Glomerular endothelial cell (primary cell): ENCODE results near the gene GRIK2. TPM values are rescaled to one million over a fixed set of nuclear protein-coding genes. Genes with fewer than 3 reads are reported as not detected.
"Not testable (repeated sequence)": the region's sequence is repeated elsewhere in the genome, so short reads cannot be mapped to it uniquely, and the experiment has no call there.

Source experiments
- DNase-seq: peaks from one replicate; pipeline ENCODE4 v3.0.0-alpha.2; 2011; ENCODE audit warnings: low read depth, low spot score; ENCODE audit errors: extremely low read depth
- total RNA-seq: library from RNA; depleted of rRNA; stranded (reverse); fragments of >200 nt; gene quantifications from 2 replicates; pipeline ENCODE4 v1.2.3, GENCODE V29; 2015

GRIK2 gene
- total RNA-seq, 1 donor from 2014 or later, result 5.7 TPM

DNA sequence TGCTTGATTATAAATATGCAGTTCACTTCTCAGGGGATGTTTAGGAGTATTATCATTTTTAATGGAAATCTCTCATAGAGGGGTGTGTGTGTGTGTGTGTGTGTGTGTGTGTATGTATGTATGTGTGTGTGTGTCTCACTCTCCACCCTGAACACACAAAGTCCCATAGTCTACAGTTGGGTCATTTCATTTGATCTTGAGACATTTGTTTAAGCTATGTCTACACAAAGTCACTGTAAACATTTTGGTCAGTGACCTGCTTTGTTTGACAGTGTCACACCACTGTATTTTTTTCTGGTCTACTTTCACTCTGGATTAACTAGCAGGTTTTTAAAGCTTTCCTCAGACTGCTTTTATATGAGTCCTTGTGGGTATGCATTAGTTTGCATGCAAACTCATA lies 215.2 kb downstream of the GRIK2 start:
- no peak for DNase-seq

DNA sequence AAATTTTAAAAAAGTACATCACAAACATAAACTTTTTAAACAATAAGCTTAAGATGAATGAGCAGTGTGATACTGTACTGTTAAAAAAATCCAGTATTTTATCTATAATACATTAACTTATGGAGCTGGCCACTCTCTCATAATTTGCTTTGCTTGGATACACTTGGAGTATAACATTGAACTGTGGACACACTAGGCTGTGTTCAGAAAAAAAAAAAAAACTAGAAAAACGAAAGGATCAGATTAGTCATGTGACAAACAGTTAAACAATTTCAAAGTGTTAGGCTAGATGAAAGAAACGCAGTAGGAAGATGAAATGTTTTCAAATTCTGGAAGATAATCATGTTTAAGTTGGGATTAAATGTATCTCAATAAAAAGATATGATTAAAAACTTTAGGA lies 220.0 kb downstream of the GRIK2 start:
- no peak for DNase-seq

DNA sequence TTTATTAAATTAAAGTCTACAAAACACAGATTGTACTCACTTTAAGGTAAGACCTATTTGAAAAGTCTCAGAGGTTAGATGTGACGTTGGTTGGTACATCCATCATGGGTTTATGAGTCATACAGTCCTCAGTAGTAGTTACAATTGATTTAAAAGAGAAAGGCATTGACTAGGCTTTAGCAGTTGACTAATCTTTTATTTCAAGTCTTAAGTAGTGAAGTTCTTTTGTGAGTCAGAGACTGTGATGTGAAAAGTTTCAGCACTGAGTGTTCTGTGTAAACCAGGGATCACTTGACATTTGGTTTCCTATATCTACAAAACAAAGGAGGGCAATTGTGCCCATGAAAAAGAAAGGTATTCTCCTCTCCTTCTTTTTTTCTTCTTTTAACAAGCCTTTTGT lies 221.3 kb downstream of the GRIK2 start:
- no peak for DNase-seq

DNA sequence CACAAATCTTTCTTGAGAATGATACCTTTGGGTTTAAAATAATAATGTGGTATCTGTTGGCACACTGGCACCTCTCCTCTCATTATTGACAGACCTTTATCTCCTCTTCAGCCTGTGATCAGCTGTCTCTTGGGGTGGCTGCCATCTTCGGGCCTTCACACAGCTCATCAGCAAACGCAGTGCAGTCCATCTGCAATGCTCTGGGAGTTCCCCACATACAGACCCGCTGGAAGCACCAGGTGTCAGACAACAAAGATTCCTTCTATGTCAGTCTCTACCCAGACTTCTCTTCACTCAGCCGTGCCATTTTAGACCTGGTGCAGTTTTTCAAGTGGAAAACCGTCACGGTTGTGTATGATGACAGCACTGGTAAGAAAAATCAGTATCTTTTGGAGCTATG lies 232.8 kb downstream of the GRIK2 start:
- no peak for DNase-seq

DNA sequence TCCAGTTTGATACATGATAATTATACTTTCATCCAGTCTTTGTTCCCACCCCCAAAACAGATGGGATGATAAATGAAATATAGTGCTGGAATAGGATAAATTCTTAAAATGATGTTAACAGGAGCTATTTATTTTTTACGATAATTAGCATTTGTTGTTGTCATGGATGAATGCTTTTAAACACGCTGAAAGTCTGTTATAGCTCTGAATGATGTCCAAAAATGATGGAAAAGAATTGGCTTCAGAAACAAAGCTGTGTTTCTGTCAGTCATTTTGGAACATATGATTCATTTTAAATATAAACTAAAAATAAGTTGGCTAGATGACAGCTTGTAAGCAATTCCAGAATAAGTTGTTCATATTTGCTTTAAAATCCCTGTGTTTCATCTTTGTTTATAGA lies 237.4 kb downstream of the GRIK2 start:
- no peak for DNase-seq

DNA sequence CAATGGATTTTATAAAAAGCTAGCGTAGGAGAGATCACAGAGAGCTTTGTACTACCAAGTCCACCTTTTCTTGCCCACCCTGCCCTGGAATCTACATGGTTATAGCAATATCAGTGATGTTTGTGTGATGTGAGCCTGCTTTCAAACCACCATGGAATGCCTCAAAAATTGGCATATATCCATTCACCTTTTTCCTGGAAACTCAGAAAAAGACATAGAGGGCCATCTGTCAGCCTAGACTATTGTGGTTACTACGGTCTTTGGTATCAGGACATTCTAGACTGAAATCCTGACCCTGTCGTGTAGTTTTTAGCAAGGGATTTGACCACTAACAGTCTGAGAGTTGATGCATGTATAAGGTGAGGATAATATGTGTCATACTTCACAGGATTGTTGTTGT lies 239.6 kb downstream of the GRIK2 start:
- DNase-seq, result no peak

DNA sequence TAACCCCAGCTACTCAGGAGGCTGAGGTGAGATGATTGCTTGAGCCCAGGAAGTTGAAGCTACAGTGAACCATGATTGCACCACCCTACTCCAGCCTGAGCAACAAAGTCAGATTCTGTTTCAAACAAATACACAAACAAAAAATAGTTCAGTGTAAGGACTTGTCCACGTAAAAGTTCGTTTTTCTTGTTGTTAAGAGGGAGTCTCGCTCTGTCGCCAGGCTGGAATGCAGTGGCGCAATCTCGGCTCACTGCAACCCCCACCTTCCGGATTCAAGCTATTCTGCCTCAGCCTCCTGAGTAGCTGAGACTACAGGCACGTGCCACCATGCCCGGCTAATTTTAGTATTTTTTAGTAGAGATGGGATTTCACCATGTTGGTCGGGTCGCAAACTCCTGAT lies 245.4 kb downstream of the GRIK2 start:
- DNase-seq, result not testable (repeated sequence)

DNA sequence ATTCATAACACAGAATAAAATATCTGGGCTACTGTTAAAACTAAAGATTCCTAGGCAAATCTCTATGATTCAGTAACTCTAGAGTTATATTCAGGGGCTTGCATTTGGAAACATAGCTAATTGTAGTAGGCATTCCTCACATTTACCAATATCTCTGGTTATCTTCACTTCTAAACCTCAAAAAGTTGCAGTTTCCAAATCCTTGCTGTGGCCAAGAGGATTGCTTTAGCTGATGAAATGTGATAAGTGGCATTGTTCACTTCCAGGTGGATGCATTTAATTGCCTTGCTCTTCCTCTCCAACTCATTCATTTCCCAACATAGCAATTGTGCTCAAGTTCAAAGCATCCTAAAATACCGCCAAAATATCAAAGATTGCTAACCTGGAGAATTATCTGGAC lies 246.6 kb downstream of the GRIK2 start:
- DNase-seq, result no peak

DNA sequence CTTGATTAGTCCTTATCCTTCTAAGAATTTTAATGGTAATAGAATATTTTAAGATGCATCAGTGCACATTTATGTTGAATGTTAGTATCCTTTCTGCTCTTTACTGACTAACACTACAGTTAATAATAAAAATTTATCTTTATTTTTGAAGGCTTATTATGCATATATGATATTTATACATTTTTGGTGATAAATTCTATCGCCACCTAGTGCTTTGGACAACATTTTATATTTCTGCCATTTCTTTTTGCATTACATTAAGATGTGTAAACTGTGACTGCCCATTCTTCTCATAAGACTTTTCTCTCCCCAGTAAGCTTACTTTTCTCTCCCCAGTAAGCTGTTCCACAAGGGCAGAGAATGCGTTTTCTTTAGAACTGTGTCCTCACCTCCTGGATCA lies 252.3 kb downstream of the GRIK2 start:
- DNase-seq, result no peak

DNA sequence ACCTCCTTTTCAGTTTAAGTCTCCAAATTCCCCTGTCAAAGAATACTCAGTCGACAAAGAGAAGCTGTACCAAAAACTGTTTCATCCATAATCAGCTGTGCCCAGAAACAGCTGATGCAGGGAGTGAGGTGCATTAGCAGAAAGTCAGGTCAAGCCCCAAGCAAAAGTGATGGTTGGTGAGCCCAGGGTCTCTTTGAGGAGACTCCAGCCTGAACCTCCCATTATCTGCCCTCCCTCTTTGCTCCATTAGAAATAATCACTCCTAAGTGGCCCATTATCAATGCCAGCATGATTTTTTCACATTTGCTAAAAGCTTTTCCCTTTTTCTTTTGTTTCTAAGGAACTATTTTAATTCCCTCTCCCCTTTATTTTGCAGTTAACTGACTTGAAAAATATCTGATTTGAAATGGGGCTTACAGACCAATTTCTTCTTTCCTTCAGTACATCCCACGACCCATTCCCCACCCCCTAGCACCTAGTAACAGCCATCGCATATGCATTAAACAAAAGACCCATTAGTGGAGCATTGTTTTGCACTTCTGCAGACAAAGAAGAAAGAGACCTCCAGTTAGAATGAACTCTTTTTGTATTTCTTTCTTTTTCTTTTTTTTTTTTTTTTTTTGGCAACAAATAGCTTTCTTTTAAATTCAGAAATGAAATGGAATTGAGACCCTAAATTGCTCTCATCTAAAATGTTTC lies 257.0 kb downstream of the GRIK2 start:
- DNase-seq, result no peak

DNA sequence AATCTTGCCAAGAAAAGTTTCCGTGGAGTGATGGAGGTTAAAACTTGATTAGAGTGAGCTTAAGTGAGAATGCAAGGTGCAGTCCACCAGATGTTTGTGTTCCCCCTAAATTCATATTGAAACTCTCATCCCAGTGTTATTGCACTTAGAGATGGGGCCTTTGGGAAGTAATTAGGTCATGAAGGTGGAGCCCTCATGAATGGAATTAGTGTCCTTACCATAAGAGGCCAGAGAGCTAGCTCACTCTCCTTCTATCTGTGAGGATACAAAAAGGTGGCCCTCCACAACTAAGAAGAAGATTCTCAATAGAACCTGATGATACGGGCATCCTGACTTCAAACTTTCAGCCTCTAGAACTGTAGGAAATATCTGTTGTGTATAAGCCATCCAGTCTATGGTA lies 258.6 kb downstream of the GRIK2 start:
- DNase-seq, result no peak

DNA sequence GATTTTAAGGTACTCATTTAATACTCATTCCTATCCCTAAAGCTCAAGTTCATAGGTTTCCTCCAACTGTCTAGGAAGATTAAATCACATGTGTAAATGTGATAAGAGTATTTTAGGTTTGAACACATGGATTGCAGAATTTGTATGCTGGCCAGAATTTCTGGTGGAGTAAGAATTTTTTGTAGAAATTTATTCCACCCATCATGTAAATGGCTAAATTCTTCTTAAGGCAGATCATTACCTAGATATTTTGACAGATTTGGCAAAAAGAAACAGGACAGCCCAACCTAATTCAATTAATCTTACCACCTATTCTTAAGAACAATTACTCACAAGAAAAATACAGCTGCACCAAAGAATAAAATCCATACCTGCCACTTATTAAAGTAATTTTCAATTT lies 261.6 kb downstream of the GRIK2 start:
- DNase-seq, result no peak

DNA sequence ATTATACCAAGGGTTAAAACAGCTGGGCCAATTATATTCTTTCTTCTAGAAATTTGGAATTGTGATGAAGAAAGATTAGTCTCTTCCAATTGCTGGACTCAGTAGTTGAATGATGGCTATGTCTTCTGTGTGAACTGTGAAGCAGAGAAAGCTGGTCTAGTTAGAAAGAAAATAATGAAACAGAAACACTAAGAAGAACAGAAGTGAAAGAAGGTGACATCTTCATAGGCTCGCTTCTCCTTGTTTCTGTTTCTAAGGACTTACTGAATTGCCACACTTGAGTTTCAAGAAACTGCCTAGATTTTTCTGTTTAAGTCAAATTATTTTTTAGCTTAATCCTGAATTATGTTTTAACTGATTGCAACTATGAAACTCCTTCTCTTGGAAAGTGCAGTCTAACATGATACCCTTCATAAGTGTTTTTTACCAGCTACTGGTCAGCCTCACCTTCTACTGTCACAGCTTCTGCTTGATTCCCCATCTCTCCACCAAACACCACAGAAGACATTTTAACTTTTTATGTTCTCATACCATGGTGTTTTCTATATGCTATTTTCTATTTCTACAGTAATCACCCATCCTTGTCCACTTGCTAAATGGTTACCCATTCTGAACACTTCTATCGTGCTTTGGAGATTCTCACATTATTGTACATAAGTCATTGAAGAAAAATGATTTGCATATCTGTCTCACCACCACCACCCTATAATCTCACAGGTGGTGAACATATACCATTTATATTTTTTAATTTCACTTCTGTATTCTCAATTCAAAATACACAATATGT lies 268.8 kb downstream of the GRIK2 start:
- DNase-seq, result no peak

DNA sequence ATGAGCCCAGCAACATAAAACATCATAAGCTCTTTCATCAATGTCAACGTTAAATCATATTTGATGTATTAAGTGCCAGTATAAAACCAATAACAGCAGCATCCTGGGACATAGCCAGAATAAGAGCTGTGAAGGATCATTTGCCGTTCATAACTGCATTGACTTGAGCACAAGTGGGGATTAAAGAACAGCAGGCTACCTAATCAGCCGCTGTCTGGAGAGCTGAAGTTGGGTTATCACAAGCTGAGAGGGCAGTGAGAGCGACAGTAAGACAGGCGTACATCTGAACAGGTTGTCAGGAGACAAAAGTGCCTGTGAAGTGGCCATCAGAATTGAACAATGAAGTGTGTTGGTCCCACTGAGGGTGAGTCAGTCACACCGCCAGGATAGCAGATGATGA lies 269.6 kb downstream of the GRIK2 start:
- DNase-seq, result no peak

DNA sequence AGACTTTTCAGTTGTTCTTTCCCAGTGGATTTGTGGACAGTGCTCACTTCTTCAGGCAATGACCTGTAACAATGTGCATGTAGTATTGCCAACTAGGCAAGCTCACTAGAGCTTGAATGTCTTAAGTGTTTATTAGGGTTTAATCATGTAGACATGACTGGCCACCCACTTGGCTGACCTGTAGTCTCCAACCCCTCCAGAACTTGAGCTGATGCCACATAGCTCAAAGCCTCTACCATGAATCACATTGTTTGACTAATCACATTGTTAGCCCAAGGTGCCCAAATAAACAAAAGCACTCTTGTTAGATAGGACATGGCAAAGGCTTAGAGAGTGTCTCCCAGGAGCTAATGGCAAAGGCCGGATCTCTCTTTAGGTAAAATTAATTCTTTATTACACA lies 272.7 kb downstream of the GRIK2 start:
- DNase-seq, result no peak

DNA sequence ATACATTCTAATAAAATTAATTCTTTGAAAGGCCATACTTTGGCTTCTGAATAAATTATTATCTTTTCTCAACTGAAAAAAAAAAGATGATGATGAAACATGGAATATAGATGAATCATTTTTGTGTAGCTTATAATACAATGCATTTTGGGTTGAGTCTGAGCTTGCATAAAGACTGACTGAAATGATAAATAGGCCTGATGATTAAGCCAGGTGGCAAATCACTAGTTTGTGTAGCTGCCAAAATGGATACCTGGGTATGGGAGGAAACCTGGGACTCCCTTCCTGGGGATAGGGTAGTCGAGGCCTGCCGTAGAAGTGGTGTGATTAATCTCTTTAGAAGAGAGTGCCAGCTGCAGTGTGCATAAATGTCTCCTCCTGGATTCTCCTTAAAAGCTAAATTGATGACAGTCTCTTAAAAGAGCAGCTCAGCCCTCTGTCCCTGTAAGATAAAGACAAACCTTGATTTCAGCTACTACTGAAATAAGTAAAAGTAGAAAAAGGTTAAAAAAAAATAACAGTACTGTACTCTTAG lies 275.1 kb downstream of the GRIK2 start:
- DNase-seq, result no peak

DNA sequence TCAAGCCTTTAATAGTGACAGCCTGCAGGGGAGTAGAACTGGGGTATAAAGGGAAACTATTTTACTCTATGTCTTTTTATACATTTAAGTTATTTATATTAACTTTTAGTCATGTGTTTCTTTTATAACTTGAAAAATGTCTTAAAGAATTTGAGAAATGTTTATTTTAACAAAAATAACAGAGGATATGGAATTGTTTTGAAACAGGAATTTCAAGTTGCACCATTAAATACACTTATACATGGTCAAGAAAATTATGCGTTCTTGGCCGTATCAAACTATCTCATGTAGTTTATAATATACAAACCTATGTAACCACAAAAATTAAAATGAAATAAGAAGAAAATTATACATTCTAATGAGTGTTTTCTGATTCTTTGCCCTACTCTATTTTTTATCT lies 282.7 kb downstream of the GRIK2 start:
- no peak for DNase-seq

DNA sequence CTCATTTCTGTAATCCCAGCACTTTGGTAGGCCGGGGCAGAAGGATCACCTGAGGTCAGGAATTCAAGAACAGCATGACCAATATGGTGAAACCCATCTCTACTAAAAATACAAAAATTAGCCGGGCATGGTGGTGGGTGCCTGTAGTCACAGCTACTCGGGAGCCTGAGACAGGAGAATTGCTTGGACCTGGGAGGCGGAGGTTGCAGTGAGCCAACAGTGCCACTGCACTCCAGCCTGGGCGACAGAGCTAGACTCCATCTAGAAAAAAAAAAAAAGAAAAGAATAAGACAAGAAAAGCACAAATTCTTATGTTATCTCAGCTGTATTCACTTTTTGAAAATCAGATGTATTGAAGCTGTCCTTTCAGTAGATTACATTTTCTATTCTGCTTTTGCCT lies 289.4 kb downstream of the GRIK2 start:
- DNase-seq, result no peak

DNA sequence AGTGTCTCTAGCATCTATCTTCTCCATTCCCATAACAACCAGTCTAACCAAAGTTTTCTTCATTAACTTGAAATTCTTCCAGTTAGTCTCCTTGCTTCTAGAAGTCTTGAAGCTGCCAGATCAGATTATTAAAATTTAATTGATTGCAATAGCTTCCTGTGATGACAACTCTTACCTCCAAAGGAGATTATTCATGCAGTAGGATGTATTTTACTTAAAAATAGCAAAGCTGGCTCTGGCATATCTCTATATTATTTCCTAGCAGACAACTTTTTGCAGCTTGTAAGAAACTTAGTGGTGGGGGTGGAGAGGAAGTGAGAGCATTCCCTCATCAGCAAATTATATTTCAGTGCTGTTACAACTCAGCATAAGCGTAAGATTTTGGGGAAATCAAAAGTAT lies 290.4 kb downstream of the GRIK2 start:
- DNase-seq, result no peak

DNA sequence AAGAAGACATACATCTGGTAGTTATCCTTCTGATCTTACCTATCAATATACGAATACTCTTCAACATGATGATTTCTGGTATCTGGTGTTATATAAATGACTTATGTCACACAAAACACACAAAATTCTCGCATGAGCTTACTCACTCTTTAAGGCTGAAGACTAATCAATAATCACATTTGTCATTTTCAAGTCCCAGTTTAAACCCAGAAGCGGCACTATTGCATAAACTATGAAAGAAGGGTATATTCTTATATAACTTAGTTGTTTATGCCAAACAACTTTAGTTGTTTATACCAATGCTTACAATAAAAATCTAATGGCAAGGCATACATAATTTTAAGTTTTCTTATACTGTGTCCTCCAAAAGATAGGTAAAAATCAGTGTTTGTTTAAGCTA lies 293.1 kb downstream of the GRIK2 start:
- no peak for DNase-seq

DNA sequence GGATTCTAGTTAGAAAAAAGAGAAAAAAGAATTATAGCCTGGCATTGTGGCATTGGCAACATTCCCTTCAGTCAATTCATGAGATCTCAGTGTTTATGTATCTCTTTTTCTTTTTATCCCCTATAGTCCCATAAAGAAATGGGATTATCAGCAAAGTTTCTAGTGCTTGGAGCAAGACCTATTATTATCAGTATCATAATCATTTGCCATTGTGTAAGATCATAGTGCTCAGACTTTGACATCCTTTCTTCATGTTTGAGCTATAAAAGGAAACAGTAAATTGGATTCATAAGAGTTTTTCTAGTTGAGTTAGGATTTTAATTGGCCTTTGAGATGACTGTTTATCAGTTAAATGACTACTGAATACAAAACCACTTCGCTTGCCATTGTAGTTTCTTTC lies 295.6 kb downstream of the GRIK2 start:
- no peak for DNase-seq

DNA sequence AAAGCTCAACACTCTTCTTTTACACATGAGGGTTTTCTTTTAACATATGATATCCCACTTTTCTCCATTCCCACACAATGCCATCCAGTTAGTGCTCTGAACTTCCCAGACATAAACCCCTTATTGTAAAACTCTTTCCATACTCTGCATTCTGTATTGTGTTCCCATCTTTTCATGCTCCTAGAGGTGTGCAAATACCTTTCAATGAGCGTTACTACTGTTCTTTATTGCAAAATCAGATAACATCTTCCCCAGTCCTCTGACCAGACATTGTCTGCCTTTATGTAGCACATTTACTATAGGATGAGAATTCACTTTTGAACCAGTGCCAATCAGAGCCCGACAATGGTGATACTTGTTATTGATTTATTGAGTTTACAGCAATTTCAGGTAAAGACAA lies 296.2 kb downstream of the GRIK2 start:
- DNase-seq, result no peak
